HCT116 (cell line): ENCODE results near the gene ZFAND6. TPM values are rescaled to one million over a fixed set of nuclear protein-coding genes. Genes with fewer than 3 reads are reported as not detected.

Source experiments
- ATAC-seq: fragments of 200-7000 bp; cut with Tn5 transposase; 2 replicates; pipeline ENCODE4 v1.9.1; 2020; ENCODE audit warnings: mild to moderate bottlenecking, moderate library complexity
- BruUV-seq: library from RNA; stranded (reverse); fragments of 400-500 nt; replicated peaks from 2 replicates; lab custom pipeline; 2021; lab: Mats Ljungman, UMichigan
- CTCF ChIA-PET: fragments of 300-600 bp; sonication (Branson Sonifier 250); formaldehyde crosslinking; loops from one replicate; lab custom pipeline; 2021; ENCODE audit warnings: antibody characterized with exemption; lab: Charles Lee
- POLR2A ChIA-PET: fragments of 300-600, 350-600 bp; sonication (Branson Sonifier 250); formaldehyde crosslinking; loops from one replicate; lab custom pipeline; 2021; ENCODE audit warnings: antibody characterized with exemption; lab: Charles Lee
- RAD21 ChIA-PET, 2 experiments: fragments of 300-600 bp; sonication (Branson Sonifier 250); formaldehyde crosslinking; loops; one replicate each; lab custom pipeline; 2023; ENCODE audit warnings: low total read pairs in 2 of 2; ENCODE audit not compliant: uncharacterized antibody in 2 of 2, unreplicated experiment in 2 of 2, low non-redundant PET in 1 of 2; lab: Charles Lee
- DNase-seq: peaks from one replicate; pipeline ENCODE4 v3.0.0-alpha.2; 2010; ENCODE audit warnings: low read depth, low spot score
- H2AFZ ChIP-seq: fragments of 200-600 bp; shearing (Covaris generic), sonication (generic); 2 replicates; pipeline ENCODE4 v1.6.1; 2017; ENCODE audit warnings: low read depth, mixed run types, mixed read lengths, antibody characterized with exemption, low read length; ENCODE audit not compliant: poor library complexity, severe bottlenecking
- H3K27ac ChIP-seq: 2 replicates; pipeline ENCODE4 v1.5.1; 2012; ENCODE audit warnings: low read depth, low read length
- H3K27me3 ChIP-seq: fragments of 200-600 bp; sonication (generic); 2 replicates; pipeline ENCODE4 v1.6.1; 2016; ENCODE audit warnings: mixed run types, low read length, mixed read lengths; ENCODE audit not compliant: insufficient read depth
- H3K36me3 ChIP-seq, 2 experiments: fragments of 200-500 bp in 1 of 2; fragments of 200-600 bp in 1 of 2; sonication (Bioruptor generic) in 1 of 2; sonication (generic) in 1 of 2; 2 replicates each; pipeline versions ENCODE4 v1.5.1 to v1.6.1; 2014 to 2016; ENCODE audit warnings: low read length in 2 of 2, inconsistent platforms in 1 of 2, mixed read lengths in 1 of 2, mixed run types in 1 of 2; ENCODE audit not compliant: insufficient read depth in 2 of 2, control insufficient read depth in 1 of 2
- H3K4me1 ChIP-seq, 2 experiments: fragments of 200-600 bp in 1 of 2; sonication (generic) in 1 of 2; 2 replicates each; pipeline versions ENCODE4 v1.5.1 to v1.6.1; 2012 to 2017; ENCODE audit warnings: low read length in 2 of 2, inconsistent platforms in 1 of 2, mild to moderate bottlenecking in 1 of 2, mixed read lengths in 1 of 2, mixed run types in 1 of 2, moderate library complexity in 1 of 2; ENCODE audit not compliant: insufficient read depth in 2 of 2, control insufficient read depth in 1 of 2
- H3K4me2 ChIP-seq: fragments of 200-600 bp; sonication (generic); 2 replicates; pipeline ENCODE4 v1.6.1; 2017; ENCODE audit warnings: mixed run types, low read length, mixed read lengths
- H3K4me3 ChIP-seq, 2 experiments: fragments of 200-600 bp in 1 of 2; sonication (generic) in 1 of 2; replicated peaks in 1 of 2; 2 replicates each; pipeline ENCODE4 v1.5.1; 2011 to 2016; ENCODE audit warnings: low read length in 2 of 2, control low read depth in 1 of 2, low read depth in 1 of 2, mild to moderate bottlenecking in 1 of 2, mixed read lengths in 1 of 2, mixed run types in 1 of 2
- H3K79me2 ChIP-seq: fragments of 200-600 bp; sonication (generic); 2 replicates; pipeline ENCODE4 v1.6.1; 2017; ENCODE audit warnings: mild to moderate bottlenecking, mixed run types, low read length, moderate library complexity, mixed read lengths; ENCODE audit not compliant: insufficient read depth
- H3K9ac ChIP-seq: fragments of 200-600 bp; sonication (generic); 2 replicates; pipeline ENCODE4 v1.6.1; 2016; ENCODE audit warnings: low read length, mixed read lengths
- H3K9me2 ChIP-seq: fragments of 200-600 bp; sonication (generic), shearing (Covaris generic); 2 replicates; pipeline ENCODE4 v1.6.1; 2017; ENCODE audit warnings: mixed run types, mild to moderate bottlenecking, moderate library complexity; ENCODE audit not compliant: insufficient read depth
- H3K9me3 ChIP-seq, 2 experiments: fragments of 200-500 bp in 1 of 2; fragments of 200-600 bp in 1 of 2; sonication (Bioruptor generic) in 1 of 2; sonication (generic) in 1 of 2; 2 replicates each; pipeline ENCODE4 v1.6.1; 2014 to 2017; ENCODE audit warnings: low read length in 2 of 2, mixed read lengths in 2 of 2, inconsistent platforms in 1 of 2, low read depth in 1 of 2, mild to moderate bottlenecking in 1 of 2, mixed run types in 1 of 2, moderate library complexity in 1 of 2; ENCODE audit not compliant: control insufficient read depth in 1 of 2, insufficient read depth in 1 of 2
- H4K20me1 ChIP-seq: fragments of 200-600 bp; sonication (generic), shearing (Covaris generic); 2 replicates; pipeline ENCODE4 v1.6.1; 2017; ENCODE audit warnings: mixed run types, mild to moderate bottlenecking, moderate library complexity; ENCODE audit not compliant: insufficient read depth
- ATF3 ChIP-seq: IDR thresholded peaks from 2 replicates; pipeline ENCODE4 v1.6.1; 2012
- CBX3 ChIP-seq: IDR thresholded peaks from 2 replicates; pipeline ENCODE4 v1.6.1; 2012; ENCODE audit warnings: low read depth
- JUND ChIP-seq: IDR thresholded peaks from 2 replicates; pipeline ENCODE4 v1.6.1; 2012
- RAD21 ChIP-seq: IDR thresholded peaks from 2 replicates; pipeline ENCODE4 v1.6.1; 2012; ENCODE audit warnings: low read depth, mild to moderate bottlenecking
- SIN3A ChIP-seq: IDR thresholded peaks from 2 replicates; pipeline ENCODE4 v1.6.1; 2012; ENCODE audit warnings: low read depth
- SRF ChIP-seq: IDR thresholded peaks from 2 replicates; pipeline ENCODE4 v1.6.1; 2012; ENCODE audit warnings: low read depth
- TCF7L2 ChIP-seq: IDR thresholded peaks from 2 replicates; pipeline ENCODE4 v1.7.0; 2011; ENCODE audit warnings: borderline replicate concordance, inconsistent platforms; ENCODE audit not compliant: insufficient read depth, insufficient read length; ENCODE audit errors: extremely low read depth
- YY1 ChIP-seq: IDR thresholded peaks from 2 replicates; pipeline ENCODE4 v1.6.1; 2011; ENCODE audit warnings: low read length, low read depth, moderate library complexity, mild to moderate bottlenecking; ENCODE audit not compliant: insufficient replicate concordance; ENCODE audit errors: extremely low read depth
- intact Hi-C: fragments of 100-400 bp; cut with micrococcal nuclease; formaldehyde crosslinking; loops from 2 replicates; pipeline ENCODE4 v1.10.0; 2022
- total RNA-seq: library from RNA; stranded (reverse); gene quantifications from one replicate; pipeline ENCODE4 v1.2.1, GENCODE V29; 2021; ENCODE audit not compliant: unreplicated experiment
- TF ChIP-seq, protein P1 (sequence below), 3 experiments: fragments of 200-600 bp in 1 of 3; sonication (generic) in 1 of 3; IDR thresholded peaks in 2 of 3; conservative IDR thresholded peaks in 1 of 3; 2 replicates each; pipeline ENCODE4 v1.5.1; 2012 to 2017; ENCODE audit warnings: low read depth in 2 of 3, low read length in 2 of 3, antibody characterized with exemption in 1 of 3, borderline replicate concordance in 1 of 3, control low read depth in 1 of 3, mild to moderate bottlenecking in 1 of 3, mixed read lengths in 1 of 3, mixed run types in 1 of 3, moderate library complexity in 1 of 3; ENCODE audit not compliant: insufficient read depth in 1 of 3

The ZFAND6 gene
- total RNA-seq, 1 experiment from 2014 or later, result 51.3 TPM

DNA sequence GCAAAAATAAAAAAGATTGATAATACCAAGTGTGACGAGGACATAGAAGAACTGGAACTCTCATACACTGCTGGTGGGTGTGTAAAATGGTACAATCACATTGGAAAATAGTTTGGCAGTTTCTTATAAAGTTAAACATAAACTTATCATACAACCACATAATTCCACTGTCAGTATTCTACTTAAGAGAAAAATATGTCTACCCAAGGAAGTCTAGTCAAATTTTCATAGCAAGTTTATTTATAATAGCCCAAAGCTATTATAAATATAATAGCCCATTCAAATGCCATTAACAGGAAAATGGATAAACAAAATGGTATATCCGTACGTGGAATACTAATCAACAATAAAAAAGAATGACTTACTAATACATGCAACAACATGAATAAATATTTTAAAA lies 47.9 kb upstream of the ZFAND6 start:
- Histone ChIP-seq H3K9ac (no peak overlapping the region), H3K9me2 (no peaks in the 10 kb centered on the region), H3K27ac (no peak overlapping the region), H3K4me2 (no peak overlapping the region), H2AFZ (no peak overlapping the region), H3K27me3 (no peaks in the 10 kb centered on the region), H3K79me2 (no peaks in the 10 kb centered on the region), H4K20me1 (no peaks in the 10 kb centered on the region), H3K36me3 (no peaks in the 10 kb centered on the region), H3K4me3 (no peak overlapping the region), H3K4me1 (peaks cover 3 to 14% of the 10 kb centered on the region in 2 experiments; a peak in 3 of 4 replicates), H3K9me3 (no peaks in the 10 kb centered on the region)
- RAD21 ChIA-PET, result no interaction called here
- intact Hi-C loops, result no loop called here
- POLR2A ChIA-PET, result no interaction called here
- no TSS peak for BruUV-seq
- no peak for DNase-seq
- CTCF ChIA-PET, result no interaction called here
- TF ChIP-seq SRF (no peak), SIN3A (no peak), TCF7L2 (no peak), RAD21 (no peak), CBX3 (no peak), YY1 (no peak), ATF3 (no peak), JUND (no peak)
- TF ChIP-seq, protein P1, sequence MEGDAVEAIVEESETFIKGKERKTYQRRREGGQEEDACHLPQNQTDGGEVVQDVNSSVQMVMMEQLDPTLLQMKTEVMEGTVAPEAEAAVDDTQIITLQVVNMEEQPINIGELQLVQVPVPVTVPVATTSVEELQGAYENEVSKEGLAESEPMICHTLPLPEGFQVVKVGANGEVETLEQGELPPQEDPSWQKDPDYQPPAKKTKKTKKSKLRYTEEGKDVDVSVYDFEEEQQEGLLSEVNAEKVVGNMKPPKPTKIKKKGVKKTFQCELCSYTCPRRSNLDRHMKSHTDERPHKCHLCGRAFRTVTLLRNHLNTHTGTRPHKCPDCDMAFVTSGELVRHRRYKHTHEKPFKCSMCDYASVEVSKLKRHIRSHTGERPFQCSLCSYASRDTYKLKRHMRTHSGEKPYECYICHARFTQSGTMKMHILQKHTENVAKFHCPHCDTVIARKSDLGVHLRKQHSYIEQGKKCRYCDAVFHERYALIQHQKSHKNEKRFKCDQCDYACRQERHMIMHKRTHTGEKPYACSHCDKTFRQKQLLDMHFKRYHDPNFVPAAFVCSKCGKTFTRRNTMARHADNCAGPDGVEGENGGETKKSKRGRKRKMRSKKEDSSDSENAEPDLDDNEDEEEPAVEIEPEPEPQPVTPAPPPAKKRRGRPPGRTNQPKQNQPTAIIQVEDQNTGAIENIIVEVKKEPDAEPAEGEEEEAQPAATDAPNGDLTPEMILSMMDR (IDR thresholded peaks at IDR 0.05 in 2 of 3, conservative IDR thresholded peaks at IDR 0.05 in 1 of 3; ENCODE audit: borderline replicate concordance in 1 of 3, insufficient read depth in 1 of 3, low read depth in 2 of 3, low read length in 2 of 3), result no peak
- no peak for ATAC-seq
